T-helper 2 cell treated with Interferon-gamma antibody and Interleukin-4, amounts not matched to agents 100 ng/mL and 5 ng/mL, for 36 hours (primary cell): ENCODE data around the gene EAPP. TPM values are rescaled to one million over a fixed set of nuclear protein-coding genes. Genes with fewer than 3 reads are reported as not detected.
"Not testable (repeated sequence)": the region's sequence is repeated elsewhere in the genome, so short reads cannot be mapped to it uniquely, and the experiment has no call there.

Experiments used
- intact Hi-C: fragments of 100-400 bp; cut with micrococcal nuclease; formaldehyde crosslinking; loops from one replicate; pipeline ENCODE4 v1.15.1; 2023
- total RNA-seq: library from RNA; stranded (reverse); gene quantifications from 2 replicates; pipeline ENCODE4 v1.2.3, GENCODE V29; 2022

The EAPP gene
- total RNA-seq, 1 donor from 2014 or later, result 29.5 TPM

GRCh38 chr14:34489324-34489723 is 50.2 kb downstream of the EAPP start:
- intact Hi-C loops, result no loop called here

DNA sequence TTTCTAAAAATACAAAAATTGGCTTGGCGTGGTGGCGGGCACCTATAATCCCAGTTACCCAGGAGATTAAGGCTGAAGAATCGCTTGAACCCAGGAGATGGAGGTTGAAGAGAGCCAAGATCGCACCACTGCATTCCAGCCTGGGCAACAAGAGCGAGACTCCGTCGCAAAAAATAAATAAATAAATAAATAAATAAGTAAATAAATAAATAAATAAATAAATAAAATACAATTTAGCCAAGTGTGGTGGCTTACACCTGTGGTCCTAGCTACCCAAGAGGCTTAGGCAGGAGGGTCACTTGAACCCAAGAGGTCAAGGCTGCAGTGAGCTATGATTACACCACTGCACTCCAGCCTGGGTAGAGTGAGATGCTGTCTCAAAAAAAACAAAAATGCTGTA is 51.0 kb downstream of the EAPP start:
- intact Hi-C loops, result no loop called here

DNA sequence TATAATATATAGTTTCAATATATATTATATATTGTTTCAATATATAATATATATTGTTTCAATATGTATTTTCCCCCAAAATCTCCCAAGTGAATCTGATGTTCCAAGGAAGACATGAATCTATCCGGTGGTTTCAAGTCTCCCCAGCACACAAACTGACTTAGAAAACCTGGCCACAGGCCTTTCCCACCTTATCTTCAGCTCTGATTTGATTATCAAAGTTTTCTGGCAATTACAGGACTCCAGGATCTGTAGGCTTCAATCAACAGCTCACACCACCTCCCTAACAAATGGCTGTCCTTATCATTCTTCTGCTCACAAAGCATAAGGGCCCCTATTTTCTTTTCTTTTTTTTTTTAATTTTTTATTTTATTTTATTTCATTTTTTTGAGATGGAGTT is 54.8 kb downstream of the EAPP start:
- intact Hi-C loops, result no loop called here

GRCh38 chr14:34482463-34482862 is 57.0 kb downstream of the EAPP start:
- intact Hi-C loops, result no loop called here

GRCh38 chr14:34479694-34480093 is 59.8 kb downstream of the EAPP start:
- intact Hi-C loops, result no loop called here

DNA sequence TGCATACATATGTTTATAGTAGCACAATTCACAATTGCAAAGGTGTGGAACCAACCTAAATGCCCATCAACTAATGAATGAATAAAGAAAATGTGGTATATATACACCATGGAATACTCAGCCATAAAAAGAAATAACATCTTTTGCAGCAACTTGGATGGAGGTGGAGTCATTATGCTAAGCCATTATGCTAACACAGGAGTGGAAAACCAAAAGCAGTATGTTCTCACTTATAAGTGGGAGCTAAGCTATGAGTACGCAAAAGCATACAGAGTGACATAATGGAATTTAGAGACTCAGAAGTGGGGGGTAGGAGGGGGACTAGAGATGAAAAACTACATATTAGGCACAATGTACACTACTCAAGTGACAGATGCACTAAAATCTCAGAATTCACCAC is 61.2 kb downstream of the EAPP start:
- intact Hi-C loops, result no loop called here

- intact Hi-C loops, result not testable (repeated sequence)
Measured at GRCh38 chr14:34476036-34476435, 63.5 kb downstream of the EAPP start.

- intact Hi-C loops, result no loop called here
Measured at GRCh38 chr14:34475163-34475562, 64.3 kb downstream of the EAPP start.

GRCh38 chr14:34474187-34474679 is 65.3 kb downstream of the EAPP start:
- intact Hi-C loops, result no loop called here

DNA sequence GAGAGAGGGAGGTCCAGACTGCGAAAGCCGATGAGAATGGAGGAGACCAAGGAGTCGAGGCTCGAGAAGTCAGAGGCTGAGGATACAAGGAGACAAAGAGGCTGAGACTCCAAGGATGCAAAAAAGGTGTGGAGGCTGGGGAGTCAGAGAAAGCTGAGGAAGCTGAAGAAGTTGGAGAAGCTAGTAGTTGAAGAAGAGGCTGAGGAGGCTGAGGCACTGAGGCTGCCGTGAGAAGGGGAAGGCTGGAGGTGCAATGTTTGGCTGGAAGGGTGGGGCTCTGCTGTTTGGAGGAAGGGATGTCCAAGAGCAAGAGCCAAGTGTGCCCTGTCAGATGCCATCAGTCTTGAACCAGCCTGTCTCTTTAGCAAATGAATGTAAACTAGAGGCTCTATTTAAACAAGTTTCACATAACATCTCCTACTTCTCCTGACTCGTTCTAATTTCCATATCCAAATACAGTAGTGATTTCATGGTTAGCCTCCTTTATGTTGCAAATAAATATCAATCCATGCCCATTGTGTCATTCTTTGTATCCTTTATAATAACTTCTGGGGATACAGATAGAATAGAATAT is 66.7 kb downstream of the EAPP start:
- intact Hi-C loops, result no loop called here

DNA sequence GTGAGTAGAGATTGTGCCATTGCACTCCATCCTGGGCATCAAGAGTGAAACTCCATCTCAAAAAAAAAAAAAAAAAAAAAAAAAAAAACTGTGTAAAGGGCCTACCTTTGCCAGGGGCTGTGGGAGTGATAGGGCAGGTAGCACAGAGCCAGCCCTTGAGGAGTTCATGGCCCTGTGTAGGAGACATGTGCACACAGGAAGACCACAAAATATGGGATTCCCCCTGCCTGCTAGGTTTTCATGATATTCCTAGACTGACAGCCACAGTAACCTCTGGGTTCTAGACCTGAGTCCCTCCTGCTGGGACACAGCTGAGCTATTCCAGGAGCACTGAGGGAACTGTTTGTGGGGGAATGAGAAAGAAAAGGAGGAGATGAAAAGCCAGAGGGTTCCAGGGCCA is 69.2 kb downstream of the EAPP start:
- intact Hi-C loops, result no loop called here

GRCh38 chr14:34466691-34467090 is 72.8 kb downstream of the EAPP start:
- intact Hi-C loops, result loop anchor here (10.0 kb wide), 1 partner anchor 828 kb away; the partner anchor contains the start of gene PSMA6

Other genes starting within 250 kb of the EAPP start
- 14.6 and 14.9 TPM in 2 replicates for gene SPTSSA, start 77.5 kb downstream of the EAPP start, total RNA-seq
- 73.4 and 77.4 TPM in 2 replicates for gene SNX6, start 90.4 kb upstream of the EAPP start, total RNA-seq
- 4.0 and 5.7 TPM in 2 replicates for gene CFL2, start 174.9 kb upstream of the EAPP start, total RNA-seq